OCI-LY7 (cell line): Measurements from ENCODE around the gene KLHDC8A.
"Not testable (repeated sequence)": the region's sequence is repeated elsewhere in the genome, so short reads cannot be mapped to it uniquely, and the experiment has no call there.

ENCODE experiments used
- CTCF ChIP-seq: fragments of 200-600 bp; sonication (generic); conservative IDR thresholded peaks from 2 replicates; pipeline ENCODE4 v1.5.1; 2014; ENCODE audit warnings: mild to moderate bottlenecking, antibody characterized with exemption, low read length, moderate library complexity, mixed read lengths
- EZH2phosphoT487 ChIP-seq: fragments of 200-600 bp; sonication (generic); IDR thresholded peaks from 2 replicates; pipeline ENCODE4 v1.6.1; 2018; ENCODE audit warnings: low read depth, borderline replicate concordance, mild to moderate bottlenecking, mixed run types, antibody characterized with exemption, low read length, moderate library complexity, mixed read lengths

GRCh38 chr1:205406252-205406651, 49.5 kb upstream of the KLHDC8A start:
- TF ChIP-seq CTCF, EZH2phosphoT487: not testable (repeated sequence)
